ENCODE measurements around the gene CD96. TPM values are rescaled to one million over a fixed set of nuclear protein-coding genes. Genes with fewer than 3 reads are reported as not detected.

Gene CD96
- polyA plus RNA-seq, 1 donor from 2014 or later: not detected

Other genes with a start within 250 kb of the CD96 start
- gene ZBED2, start 53.1 kb downstream of the CD96 start, polyA plus RNA-seq: not detected in 2 replicates
- gene PLCXD2, start 132.5 kb downstream of the CD96 start, polyA plus RNA-seq: 11.7 and 12.4 TPM in 2 replicates